Tibial artery (tissue), 4 donors: Measurements from ENCODE around the gene CDH4.

Experiments used
- DNase-seq, 2 donors: peaks; one replicate each; pipeline ENCODE4 v3.0.0-alpha.2; 2019
- H3K27ac ChIP-seq, 2 donors: fragments of 200-600 bp; sonication (generic) in 1 of 2; 1 replicate in 1 of 2; 2 replicates in 1 of 2; pipeline ENCODE4 v1.5.1; 2018 to 2019; ENCODE audit warnings: mild to moderate bottlenecking in 1 of 2
- H3K27me3 ChIP-seq, 2 donors: fragments of 200-600 bp; sonication (generic) in 1 of 2; one replicate each; pipeline versions ENCODE4 v1.5.1 to v1.6.0; 2016 to 2019
- H3K36me3 ChIP-seq, 3 donors: fragments of 200-600 bp; sonication (generic) in 2 of 3; one replicate each; pipeline ENCODE4 v1.5.1; 2016 to 2019; ENCODE audit warnings: mild to moderate bottlenecking in 2 of 3
- H3K4me1 ChIP-seq, 4 donors: fragments of 200-600 bp; sonication (generic) in 2 of 4; 1 replicate in 3 of 4; 2 replicates in 1 of 4; pipeline ENCODE4 v1.5.1; 2016 to 2019
- H3K4me3 ChIP-seq, 2 donors: fragments of 200-600 bp; sonication (generic) in 1 of 2; 1 replicate in 1 of 2; 2 replicates in 1 of 2; pipeline ENCODE4 v1.5.1; 2018 to 2019; ENCODE audit warnings: mild to moderate bottlenecking in 2 of 2
- H3K9me3 ChIP-seq, 3 donors: fragments of 200-600 bp; sonication (generic) in 1 of 3; one replicate each; pipeline ENCODE4 v1.5.1; 2016 to 2019
- CTCF ChIP-seq, 2 experiments: fragments of 200-600 bp in 1 of 2; fragments of 450-650 bp in 1 of 2; IDR thresholded peaks; one replicate each; pipeline ENCODE4 v1.5.1; 2017 to 2019; ENCODE audit warnings: antibody characterized with exemption in 2 of 2, mild to moderate bottlenecking in 1 of 2, moderate library complexity in 1 of 2
- intact Hi-C: fragments of 100-400 bp; cut with DNase I; formaldehyde crosslinking; loops from one replicate; pipeline ENCODE4 v1.15.0; 2023; ENCODE audit warnings: low total_unique reads

The CDH4 gene

GRCh38 chr20:61913423-61914225 lies 661.6 kb downstream of the CDH4 start:
- Histone ChIP-seq H3K4me3 (no peak overlapping the region), H3K27ac (no peak overlapping the region), H3K9me3 (peaks cover 0 to 16% (median 0%) of the 10 kb centered on the region in 3 donors), H3K27me3 (peaks cover 0 to 39% of the 10 kb centered on the region in 2 donors), H3K36me3 (no peaks in the 10 kb centered on the region), H3K4me1 (no peaks in the 10 kb centered on the region)
- no peak for DNase-seq
- intact Hi-C loops = no loop called here
- no peak for TF ChIP-seq CTCF (IDR thresholded peaks at IDR 0.05)

GRCh38 chr20:61915101-61915500 lies 663.0 kb downstream of the CDH4 start:
- intact Hi-C loops = no loop called here

GRCh38 chr20:61916318-61916891 lies 664.3 kb downstream of the CDH4 start:
- no peaks in the 10 kb centered on the region for H3K36me3 ChIP-seq
- intact Hi-C loops = no loop called here
- no peak for DNase-seq
- peaks cover 0 to 8% (median 0%) of the 10 kb centered on the region in 3 donors for H3K9me3 ChIP-seq
- H3K27ac ChIP-seq = no peak overlapping the region
- TF ChIP-seq CTCF (IDR thresholded peaks at IDR 0.05) = no peak
- peaks cover 0 to 32% of the 10 kb centered on the region in 2 donors for H3K27me3 ChIP-seq
- H3K4me1 ChIP-seq = no peaks in the 10 kb centered on the region
- no peak overlapping the region for H3K4me3 ChIP-seq

More at GRCh38 chr20:61915101-61915500, 663.0 kb downstream of the CDH4 start:
- Histone ChIP-seq H3K4me1 (no peaks in the 10 kb centered on the region), H3K36me3 (no peaks in the 10 kb centered on the region), H3K27me3 (peaks cover 0 to 32% of the 10 kb centered on the region in 2 donors), H3K9me3 (peaks cover 0 to 16% (median 0%) of the 10 kb centered on the region in 3 donors), H3K27ac (no peak overlapping the region), H3K4me3 (no peak overlapping the region)
- no peak for DNase-seq
- TF ChIP-seq CTCF (IDR thresholded peaks at IDR 0.05) = no peak

- peaks cover 0 to 32% of the 10 kb centered on the region in 2 donors for H3K27me3 ChIP-seq
- H3K4me1 ChIP-seq = no peaks in the 10 kb centered on the region
- no peak overlapping the region for H3K4me3 ChIP-seq
- TF ChIP-seq CTCF (IDR thresholded peaks at IDR 0.05) = no peak
- H3K9me3 ChIP-seq = peaks cover 0 to 3% (median 0%) of the 10 kb centered on the region in 3 donors
- H3K36me3 ChIP-seq = no peaks in the 10 kb centered on the region
- intact Hi-C loops = no loop called here
- no peak overlapping the region for H3K27ac ChIP-seq
- DNase-seq = no peak
Measured at GRCh38 chr20:61917474-61918145, 665.5 kb downstream of the CDH4 start.

- Histone ChIP-seq H3K9me3 (peaks cover 0 to 3% (median 0%) of the 10 kb centered on the region in 3 donors), H3K4me1 (no peaks in the 10 kb centered on the region), H3K27me3 (peaks cover 0 to 32% of the 10 kb centered on the region in 2 donors), H3K36me3 (no peaks in the 10 kb centered on the region), H3K4me3 (no peak overlapping the region), H3K27ac (no peak overlapping the region)
- TF ChIP-seq CTCF (IDR thresholded peaks at IDR 0.05) = no peak
- intact Hi-C loops = no loop called here
- no peak for DNase-seq
Measured at GRCh38 chr20:61918548-61918947, 666.5 kb downstream of the CDH4 start.
